HuH-7 (cell line): ENCODE measurements around the gene CHRDL2.
"Not testable (repeated sequence)": the region's sequence is repeated elsewhere in the genome, so short reads cannot be mapped to it uniquely, and the experiment has no call there.

Source experiments
- DNase-seq: peaks from one replicate; pipeline ENCODE4 v3.0.0; 2011; ENCODE audit warnings: low spot score

Gene CHRDL2, protein sequence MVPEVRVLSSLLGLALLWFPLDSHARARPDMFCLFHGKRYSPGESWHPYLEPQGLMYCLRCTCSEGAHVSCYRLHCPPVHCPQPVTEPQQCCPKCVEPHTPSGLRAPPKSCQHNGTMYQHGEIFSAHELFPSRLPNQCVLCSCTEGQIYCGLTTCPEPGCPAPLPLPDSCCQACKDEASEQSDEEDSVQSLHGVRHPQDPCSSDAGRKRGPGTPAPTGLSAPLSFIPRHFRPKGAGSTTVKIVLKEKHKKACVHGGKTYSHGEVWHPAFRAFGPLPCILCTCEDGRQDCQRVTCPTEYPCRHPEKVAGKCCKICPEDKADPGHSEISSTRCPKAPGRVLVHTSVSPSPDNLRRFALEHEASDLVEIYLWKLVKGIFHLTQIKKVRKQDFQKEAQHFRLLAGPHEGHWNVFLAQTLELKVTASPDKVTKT

DNA sequence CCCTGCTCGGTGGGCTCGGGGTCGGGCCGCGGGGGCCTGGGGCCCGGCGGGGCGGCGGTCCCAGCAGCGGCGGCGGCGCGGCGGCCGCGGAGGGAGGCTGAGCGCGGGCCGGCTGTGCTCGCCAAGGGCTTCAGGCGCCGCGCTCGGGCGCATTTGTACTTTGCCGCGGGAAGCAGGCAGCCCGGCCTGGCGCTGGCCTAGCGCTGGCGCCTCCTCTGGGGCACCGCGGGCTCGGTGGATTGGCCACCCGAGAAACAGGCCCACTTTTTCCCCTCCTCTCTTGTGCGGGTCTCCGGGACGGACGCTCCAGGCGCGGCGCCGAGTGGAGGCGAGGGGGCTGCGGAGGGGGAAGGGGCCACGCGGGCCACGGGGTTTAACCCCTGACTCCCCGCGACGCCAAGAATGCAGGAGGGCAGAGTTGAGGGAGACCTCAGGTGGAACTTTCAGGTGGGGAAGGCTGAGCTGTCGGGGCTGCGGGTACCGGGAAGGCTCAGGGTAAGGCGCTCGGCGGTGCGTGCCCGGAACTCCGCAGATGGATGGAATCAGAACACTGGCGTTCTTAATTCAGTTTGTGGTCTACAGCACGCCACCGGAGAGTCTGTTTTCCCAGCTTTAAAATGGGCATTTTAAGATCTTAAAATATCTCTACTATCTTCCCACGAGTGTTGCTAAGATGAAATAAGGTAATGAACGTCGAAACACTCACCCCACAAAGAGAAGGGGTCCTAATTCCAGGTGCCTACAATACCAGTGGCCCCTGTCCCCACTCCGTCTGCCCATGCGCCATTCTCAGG lies at the start of gene CHRDL2:
CHRDL2 (minus strand) TSS at position 126 of the 794 bp plus-strand sequence. CDS start 538 bp downstream, outside the sequence.
- DNase-seq = no peak

DNA sequence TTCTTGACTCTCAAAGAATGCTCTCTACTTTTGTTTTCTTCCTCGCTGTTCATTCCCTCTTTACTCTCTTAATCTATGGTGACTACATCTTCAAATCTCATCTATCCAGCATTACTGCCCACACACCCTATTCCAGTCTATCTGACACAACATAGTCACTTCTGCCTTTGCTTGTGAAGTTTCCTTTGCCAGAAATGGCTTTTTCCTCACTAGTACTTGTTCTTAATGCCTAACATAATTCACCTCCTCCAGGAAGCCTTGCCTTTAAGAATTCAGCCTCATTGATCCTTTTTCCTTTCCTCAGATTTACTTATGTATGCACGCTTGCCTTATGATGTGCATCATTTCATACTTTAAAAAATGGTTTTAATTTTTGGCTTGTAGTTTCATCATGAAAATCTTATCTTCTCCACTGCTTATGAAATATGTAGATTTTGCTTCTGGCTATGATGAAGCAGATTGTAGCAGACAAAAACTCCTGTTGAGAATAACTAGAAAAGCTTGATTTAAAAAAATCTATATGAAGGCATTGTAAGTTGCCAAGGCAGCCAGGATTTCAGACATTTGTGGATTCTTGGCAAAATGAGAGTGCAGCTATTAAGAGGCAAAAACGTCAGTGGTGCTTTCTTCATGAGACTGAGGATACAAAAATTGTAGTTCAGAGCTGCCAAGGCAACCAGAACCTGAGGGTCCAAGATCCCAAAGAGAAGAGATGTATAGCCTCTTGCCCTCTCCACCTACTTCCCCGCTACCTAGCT lies 49.2 kb upstream of the CHRDL2 start:
- no peak for DNase-seq

DNA sequence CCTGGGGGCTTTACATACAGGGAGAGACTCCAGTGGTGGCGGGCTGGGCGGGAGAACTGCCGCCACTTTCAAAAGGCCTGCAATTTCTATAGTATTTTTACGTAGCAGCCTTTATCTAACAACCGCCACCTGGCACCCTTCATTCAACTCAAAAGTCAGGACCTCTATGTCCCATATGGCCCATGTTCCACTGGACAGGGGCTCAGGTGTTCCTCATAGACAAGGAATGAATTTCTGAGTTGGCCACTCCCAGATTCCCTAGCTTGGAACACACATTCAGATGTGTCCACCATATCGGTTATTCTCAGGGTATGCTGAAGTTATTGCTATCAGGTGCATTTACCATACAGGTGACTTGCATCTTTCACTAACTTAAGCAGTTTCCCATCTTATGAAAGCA lies 47.4 kb upstream of the CHRDL2 start:
- no peak for DNase-seq

DNA sequence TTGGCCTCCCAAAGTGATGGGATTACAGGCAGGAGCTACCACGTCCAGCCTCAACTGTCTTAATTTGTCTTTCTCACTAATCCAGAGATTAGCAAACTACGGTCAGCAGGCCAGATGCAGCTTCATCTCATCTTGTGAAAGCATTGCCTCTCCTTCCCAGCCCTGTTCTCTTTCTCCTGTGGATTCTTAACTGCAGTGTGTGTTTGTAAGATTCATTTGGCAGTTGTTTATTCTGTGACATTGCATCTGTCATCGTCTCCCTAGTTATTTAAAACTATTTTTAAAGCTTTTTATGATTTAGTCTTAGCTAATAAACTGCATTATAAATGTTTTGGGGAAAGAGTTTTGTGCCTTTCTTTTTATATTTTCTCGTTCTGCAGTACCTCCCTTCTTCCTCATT lies 46.7 kb upstream of the CHRDL2 start:
- no peak for DNase-seq

DNA sequence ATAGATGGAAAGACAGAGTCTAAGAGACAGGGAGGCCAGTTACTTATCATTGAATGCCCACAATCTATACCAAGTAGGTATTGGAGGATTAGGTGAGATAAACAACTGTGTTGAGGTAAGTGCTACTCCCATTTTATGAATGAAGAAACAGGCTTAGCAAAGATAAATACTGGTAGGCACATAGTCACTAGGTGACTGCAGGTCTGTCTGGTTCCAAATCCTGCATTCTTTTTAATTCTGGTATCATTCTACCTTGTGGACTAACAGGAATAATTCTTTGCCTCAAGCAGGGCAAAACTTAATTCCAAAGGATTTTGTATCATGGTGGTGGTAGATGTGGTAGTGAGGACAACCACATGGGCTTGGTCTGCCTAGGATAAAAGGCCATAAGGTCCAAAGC lies 45.8 kb upstream of the CHRDL2 start:
- DNase-seq = no peak

DNA sequence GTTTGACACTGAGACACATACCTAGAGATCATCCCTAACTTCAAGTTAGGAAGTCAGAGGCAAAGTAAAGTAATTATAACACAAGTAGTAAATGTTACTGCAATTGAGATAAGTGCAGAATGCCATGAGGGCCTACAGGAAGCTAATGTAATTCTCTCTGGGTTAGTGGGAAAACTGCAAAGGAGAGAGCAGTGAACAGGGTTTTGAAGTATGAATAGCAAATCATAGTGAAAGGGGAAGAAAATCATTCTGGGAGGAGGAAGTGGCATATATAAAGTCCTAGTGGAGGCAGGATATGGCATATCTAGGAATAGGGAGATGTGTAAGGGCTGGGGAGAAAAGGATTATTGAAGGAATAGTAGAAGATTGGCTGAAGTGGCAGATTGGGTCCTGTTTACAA lies 45.3 kb upstream of the CHRDL2 start:
- DNase-seq = no peak

DNA sequence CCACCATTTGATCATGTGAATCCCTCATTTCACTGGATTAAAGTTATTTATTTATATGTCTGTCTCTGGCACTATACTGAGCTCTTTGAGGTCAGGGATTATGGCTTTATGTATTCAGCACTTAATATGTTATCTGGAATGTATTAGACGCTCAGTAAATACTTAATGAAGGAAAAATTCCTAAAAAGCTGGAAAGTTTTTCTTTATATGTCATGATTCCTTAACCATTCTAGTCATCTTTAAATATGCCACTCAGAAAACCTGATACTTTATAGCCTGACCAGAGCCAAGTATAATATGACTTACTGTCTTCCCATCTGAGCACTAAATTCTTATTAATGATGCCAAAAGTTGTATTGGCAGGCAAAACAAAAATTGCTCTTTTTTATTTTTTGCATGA lies 44.5 kb upstream of the CHRDL2 start:
- no peak for DNase-seq

DNA sequence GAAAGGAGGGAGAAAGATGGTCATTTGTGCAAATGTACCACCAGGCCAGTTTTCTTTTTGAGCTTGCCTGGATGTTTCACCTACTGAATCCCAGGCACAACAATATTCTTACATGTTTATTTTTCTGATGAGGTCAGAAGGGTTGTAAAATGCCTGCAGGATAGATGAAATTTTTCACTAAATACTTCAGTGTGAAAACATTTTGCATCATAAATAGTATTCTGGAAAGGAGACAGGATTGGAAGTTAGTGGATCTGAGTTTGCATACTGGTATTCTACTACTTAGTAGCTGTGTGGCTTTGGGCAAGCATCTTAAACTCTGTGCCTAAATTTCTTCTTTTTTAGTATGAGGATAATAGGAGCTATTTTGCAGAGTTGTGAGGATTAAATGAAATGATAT lies 42.2 kb upstream of the CHRDL2 start:
- DNase-seq = no peak

DNA sequence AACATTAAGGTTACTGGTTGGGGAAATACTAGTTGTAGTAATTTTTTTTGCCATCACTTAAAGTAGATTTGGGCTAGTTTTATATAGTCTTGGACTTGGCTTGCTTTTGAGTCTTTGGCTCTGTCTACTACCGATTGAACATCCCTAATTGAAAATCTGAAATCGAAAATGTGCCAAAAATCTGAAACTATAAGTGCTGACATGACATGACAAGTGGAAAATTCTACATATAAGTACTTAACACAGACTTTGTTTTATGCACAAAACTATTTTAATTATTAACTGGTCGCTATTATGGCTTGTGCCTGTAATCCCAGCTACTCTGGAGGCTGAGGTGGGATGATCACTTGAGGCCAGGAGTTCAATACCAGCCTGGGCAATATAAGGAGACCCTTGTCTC lies 39.9 kb upstream of the CHRDL2 start:
- no peak for DNase-seq

DNA sequence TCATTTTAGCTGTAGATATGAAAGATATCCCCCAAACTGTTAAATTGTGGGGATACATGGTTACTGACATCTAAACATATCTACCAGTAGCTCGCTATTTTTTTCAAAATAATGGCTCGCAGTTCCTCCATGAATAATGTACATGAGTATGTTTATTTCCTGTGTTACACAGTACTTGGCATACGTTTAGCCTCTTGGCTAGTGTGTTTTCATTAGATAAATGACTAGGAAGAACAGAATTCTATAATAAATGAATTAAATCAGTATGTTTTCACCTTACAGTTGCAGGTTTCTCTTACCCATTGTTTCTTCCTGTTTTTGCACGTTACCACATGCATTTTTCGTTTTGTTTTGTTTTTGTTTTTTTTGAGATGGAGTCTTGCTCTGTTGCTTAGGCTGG lies 39.2 kb upstream of the CHRDL2 start:
- DNase-seq = no peak

DNA sequence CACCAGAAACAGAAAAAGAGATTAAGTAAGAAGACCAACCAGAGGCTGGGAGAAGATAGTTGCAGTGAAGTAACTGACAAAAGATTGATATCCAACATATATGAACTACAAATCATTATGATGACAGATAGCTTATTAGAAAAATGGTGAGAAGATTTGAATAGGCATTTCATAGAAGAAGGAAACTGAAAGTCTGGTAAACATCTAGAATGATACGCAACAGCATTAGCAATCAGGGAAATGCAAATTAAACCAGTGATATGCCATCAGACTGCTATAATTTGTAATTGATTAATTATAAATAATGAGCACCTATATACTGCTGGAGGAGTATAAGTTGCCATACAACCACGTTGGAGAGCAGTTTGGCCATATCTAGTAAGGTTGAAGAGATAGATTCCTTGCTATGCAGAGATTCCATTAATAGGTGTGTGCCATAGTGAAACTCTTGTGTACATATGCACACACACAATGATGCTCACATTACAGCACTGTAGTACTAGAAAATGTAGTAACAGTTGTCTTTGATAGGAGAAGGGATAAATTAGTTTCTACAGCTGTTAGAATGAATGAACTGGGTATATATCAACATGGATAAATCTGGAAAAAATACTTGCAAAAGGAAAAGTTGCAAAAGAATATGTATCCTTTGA lies 38.0 kb upstream of the CHRDL2 start:
- DNase-seq = no peak

DNA sequence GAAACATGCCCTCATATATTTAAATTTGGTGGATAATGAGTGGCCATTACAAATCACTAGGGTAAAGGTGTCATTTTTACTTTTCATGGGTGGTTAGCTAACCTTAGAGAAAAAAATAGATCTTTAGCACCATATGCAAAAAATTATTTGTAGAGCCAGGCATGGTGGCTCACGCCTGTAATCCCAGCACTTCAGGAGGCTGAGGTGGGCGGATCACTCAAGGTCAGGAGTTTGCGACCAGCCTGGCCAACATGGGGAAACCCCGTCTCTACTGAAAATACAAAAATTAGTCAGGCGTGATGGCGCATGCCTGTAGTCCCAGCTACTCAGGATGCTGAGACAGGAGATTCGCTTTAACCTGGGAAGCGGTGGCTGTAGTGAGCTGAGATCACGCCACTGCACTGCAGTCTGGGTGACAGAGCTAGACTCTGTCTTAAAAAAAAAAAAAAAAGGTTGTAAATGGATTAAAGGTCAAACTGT lies 37.0 kb upstream of the CHRDL2 start:
- DNase-seq = not testable (repeated sequence)

DNA sequence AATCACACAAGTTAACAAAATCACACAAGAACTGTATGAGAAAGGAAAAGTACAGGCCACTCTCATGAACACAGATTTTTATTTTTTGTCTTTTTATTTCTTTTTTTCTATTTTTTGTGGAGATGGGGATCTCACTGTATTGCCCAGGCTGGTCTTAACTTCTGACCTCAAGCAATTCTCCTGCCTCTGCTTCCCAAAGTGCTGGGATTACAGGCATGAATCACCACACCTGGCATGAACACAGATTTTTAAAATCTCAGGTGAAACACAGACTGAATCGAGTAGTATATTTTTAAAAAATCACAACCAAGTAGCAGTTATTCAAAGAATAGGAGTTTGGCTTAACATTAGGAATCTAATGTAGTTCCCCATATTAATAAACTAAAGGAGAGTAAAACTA lies 35.7 kb upstream of the CHRDL2 start:
- DNase-seq = no peak

DNA sequence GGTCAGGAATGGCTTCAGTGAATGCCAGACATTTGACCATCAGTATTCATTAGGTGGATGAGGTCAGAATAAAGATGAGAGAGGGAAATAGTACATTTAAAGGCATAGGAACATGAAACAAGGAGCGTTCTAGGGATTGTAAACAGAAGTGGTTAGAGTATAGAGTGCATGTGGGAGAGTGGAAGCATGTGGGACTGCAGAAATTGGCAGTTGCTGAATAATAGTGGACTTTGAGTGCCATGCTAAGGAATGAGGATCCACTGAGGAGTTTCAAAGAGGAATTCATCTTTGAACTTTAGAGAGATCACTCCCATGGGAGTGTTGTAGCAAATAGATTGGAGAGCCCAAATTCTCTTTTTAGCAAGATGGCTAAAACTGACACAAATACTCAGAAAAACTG lies 25.3 kb upstream of the CHRDL2 start:
- no peak for DNase-seq

DNA sequence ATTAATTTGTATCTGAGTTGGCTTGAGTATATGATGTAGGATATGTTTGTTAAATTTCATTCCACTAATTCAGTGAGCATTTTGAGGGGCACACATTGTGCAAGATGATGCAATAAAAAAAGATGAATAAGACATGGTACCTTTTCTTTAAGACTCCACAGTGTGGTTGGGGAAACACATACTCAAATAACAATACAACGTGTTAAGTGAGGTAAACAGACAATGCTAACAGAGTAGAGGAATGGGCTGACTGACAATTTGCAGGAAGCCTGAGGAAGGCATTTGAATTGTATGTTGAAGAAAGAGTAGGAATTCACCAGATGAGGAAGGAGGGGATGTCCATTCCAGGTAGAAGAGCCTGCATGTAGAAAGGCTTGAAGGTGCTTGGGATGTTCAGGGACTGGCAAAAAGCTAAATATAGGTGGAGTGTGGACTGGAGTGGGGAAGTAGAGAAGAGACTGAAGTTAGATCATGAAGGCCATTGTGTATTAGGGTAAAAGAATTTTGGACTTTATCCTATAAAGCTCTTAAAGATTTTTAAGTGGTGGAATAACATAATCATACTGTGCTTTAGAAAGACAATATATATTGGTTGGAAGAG lies 24.3 kb upstream of the CHRDL2 start:
- no peak for DNase-seq

DNA sequence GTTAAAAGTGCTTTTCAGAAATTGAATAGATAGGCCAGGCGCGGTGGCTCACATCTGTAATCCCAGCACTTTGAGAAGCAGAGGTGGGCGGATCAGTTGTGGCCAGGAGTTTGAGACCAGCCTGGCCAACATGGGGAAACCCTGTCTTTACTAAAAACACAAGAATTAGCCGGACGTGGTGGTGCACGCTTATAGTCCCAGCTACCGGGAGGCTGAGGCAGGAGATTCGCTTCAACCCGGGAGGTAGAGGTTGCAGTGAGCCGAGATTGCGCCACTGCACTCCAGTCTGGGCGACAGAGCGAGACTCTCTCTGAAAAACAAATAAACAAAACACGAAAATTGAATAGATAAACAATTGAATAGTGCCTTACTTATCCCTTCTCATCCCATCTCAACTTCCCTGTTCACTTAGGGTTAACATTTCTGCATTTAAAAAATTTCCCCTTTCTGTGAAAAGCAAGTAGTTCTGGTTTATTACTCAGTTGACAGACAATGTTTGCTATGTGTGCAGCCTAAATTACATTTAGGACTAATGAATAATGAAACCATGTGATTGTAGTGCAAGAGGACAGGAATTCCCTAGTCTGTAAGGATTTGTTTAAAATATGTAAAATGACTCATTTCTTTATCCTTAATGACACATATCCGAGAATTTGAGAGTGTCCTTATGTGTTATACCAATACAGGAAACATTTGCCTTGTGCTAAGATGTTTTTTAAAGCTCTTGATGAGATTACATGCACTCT lies 23.5 kb upstream of the CHRDL2 start:
- DNase-seq = no peak

DNA sequence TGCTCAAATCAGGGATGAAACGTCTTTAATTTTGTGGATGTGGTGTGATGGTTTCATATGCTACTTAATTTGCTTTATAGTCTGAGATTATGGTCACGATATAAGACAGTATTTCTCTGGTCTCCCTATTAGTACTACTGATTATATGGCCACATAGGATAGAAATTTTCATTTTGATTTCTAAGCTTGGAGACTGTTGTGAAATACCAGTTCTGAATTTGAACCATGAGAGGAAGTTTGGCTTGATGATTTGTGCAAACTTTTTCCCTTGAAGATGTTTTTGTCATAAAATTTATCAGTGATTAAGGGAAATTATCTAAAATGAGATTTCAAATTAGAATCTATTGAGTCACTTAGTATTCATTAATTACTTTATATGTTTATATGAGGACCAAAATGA lies 20.1 kb upstream of the CHRDL2 start:
- DNase-seq = no peak

DNA sequence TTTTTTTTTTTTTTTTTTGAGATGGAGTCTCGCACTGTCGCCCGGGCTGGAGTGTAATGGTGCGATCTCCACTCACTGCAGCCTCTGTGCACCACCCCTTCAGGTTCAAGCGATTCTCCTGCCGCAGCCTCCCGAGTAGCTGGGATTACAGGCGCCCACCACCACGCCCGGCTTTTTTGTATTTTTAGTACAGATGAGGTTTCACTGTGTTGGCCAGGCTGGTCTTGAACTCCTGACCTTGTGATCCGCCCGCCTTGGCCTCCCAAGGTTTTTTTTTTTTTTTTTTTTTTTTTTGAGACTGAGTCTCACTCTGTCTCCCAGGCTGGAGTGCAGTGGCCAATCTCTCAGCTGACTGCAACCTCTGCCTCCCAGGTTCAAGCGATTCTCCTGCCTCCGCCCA lies 19.4 kb upstream of the CHRDL2 start:
- not testable (repeated sequence) for DNase-seq

DNA sequence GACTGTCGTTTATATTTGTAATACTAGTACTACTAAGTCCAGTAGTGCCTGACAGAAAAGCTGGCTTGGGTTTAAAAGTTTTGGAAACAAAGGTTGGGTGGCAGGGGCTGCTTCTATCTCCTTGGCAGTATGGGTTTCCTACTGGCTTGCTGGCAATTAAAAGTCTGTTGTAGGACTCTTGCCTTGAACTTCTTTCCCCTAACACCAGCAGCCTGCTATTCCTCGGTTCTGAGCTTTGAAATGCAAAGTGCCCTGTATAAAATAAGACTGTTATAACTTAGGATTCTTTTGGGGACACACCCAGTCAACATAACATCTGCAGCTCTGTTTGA lies 18.7 kb upstream of the CHRDL2 start:
- no peak for DNase-seq

DNA sequence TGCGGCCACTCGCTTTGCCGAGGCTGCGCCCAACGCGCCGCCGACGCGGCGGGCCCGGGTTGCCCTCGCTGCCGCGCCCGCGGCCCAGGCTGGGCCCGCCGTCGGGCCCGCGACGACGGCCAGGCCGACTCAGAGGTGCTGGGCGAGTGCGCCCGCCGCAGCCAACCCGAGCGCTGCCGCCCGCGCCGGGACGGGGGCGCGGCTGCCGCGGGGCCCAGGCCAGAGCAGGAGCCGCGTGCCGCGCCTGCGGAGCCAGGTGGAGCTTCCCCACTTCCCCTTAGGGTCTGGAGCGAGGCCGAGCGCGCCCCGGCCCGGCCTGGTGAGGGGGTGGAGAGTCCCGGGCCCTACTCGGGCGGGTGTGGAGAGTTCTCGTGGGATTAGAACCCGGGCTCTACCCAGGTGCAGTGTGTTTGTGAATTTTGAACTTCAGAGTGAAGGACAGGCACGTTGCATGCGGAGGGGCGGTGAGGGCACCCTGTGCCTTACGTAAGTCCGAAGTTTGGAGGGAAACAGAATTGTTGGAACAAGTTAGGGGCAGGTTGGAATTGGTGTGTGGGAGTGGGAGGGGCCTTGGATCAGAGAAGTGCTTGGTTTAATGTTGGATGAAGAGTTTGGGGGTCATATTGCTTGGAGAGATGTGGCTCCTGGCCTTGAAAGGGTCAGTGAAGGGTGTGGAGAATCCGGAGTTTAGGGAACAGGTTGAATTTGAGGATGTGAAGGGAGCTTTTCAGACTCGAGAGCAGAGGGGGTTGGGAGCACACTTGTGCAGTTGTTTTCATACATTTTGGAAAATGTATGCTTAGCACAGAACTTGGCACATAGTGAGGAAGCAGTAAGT lies 18.1 kb upstream of the CHRDL2 start:
- peak; percentile 65 for DNase-seq
